Progenitor cell of endocrine pancreas (in vitro differentiated cells): ENCODE measurements around the gene ICAM4. TPM values are rescaled to one million over a fixed set of nuclear protein-coding genes. Genes with fewer than 3 reads are reported as not detected.
A peak's percentile ranks its signal among the peaks of the same experiment; 100 is the strongest.

Experiments used
- DNase-seq: peaks from one replicate; pipeline ENCODE4 v3.0.0; 2021; ENCODE audit warnings: low spot score; ENCODE audit not compliant: unreplicated experiment
- H3K27ac Mint-ChIP-seq: 2 replicates; pipeline ENCODE4 v1.8.0; 2021; ENCODE audit warnings: mild to moderate bottlenecking, moderate library complexity, mixed read lengths
- H3K27me3 Mint-ChIP-seq: 2 replicates; pipeline ENCODE4 v1.8.0; 2021; ENCODE audit warnings: mixed read lengths
- H3K36me3 Mint-ChIP-seq: 2 replicates; pipeline ENCODE4 v1.8.0; 2022; ENCODE audit warnings: mixed read lengths; ENCODE audit not compliant: insufficient read depth
- H3K4me1 Mint-ChIP-seq: 2 replicates; pipeline ENCODE4 v1.8.0; 2021; ENCODE audit warnings: low read depth, mixed read lengths
- H3K4me3 Mint-ChIP-seq: 2 replicates; pipeline ENCODE4 v1.8.0; 2021; ENCODE audit warnings: low read depth, mild to moderate bottlenecking, moderate library complexity, mixed read lengths
- H3K9me3 Mint-ChIP-seq: 2 replicates; pipeline ENCODE4 v1.8.0; 2021; ENCODE audit warnings: low read depth, mixed read lengths
- CTCF ChIP-seq: fragments of 200-600 bp; sonication (generic); IDR thresholded peaks from one replicate; pipeline ENCODE4 v1.5.0; 2021; ENCODE audit warnings: antibody characterized with exemption, mild to moderate bottlenecking; ENCODE audit not compliant: unreplicated experiment
- total RNA-seq: library from RNA; stranded (reverse); gene quantifications from 2 replicates; pipeline ENCODE4 v1.2.1, GENCODE V29; 2021

Gene ICAM4
- total RNA-seq, 1 donor from 2014 or later = not detected

GRCh38 chr19:10329555-10329954 lies 42.8 kb downstream of the ICAM4 start:
- H3K36me3 Mint-ChIP-seq = no peaks in the 10 kb centered on the region
- no peak overlapping the region for H3K27ac Mint-ChIP-seq
- no peaks in the 10 kb centered on the region for H3K9me3 Mint-ChIP-seq
- peaks cover 12% of the 10 kb centered on the region for H3K4me1 Mint-ChIP-seq
- DNase-seq = no peak
- H3K4me3 Mint-ChIP-seq = no peak overlapping the region
- no peaks in the 10 kb centered on the region for H3K27me3 Mint-ChIP-seq
- TF ChIP-seq CTCF = no peak

DNA sequence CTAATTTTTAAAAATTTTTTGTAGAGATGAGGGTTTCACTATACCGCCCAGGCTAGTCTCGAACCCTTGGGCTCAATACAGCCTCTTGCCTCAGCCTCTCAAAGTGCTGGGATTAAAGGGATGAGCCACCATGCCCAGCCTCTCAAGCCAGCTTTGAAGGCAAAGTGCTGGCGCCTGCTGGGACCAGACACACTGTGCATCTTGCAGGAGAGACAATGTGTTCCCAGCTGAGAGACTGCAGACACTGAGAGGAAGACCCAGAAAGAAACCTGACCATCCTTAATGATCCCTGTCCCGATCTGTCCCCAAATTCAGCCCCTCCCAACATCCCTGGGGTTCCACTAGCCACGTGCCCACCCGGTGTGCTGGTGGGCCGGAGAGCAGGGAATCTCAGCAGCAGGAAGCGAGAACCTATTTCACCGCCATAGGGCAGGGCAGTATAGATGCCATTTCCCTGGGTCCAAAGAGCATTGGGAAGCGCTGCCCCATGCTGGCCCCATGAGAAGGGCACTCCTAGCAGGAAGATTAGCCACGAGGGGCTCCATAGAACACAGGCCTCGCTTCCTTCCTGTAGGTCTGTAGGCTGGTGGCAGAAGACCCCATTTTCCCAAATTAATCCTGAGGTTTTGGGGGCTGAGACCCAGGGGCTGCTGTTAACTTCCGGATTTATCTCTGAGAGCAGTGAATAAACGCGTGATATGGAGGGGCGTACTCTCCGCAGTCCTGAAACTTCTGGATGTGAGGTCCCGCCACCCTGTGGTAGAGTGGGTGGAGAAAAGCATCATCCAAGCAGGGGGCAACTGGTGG lies 45.6 kb downstream of the ICAM4 start:
- H3K27ac Mint-ChIP-seq = peak overlapping the region; percentile 96
- no peak for TF ChIP-seq CTCF
- peaks cover 12% of the 10 kb centered on the region for H3K4me1 Mint-ChIP-seq
- H3K36me3 Mint-ChIP-seq = no peaks in the 10 kb centered on the region
- H3K27me3 Mint-ChIP-seq = no peaks in the 10 kb centered on the region
- peak overlapping the region; percentile 96 for H3K4me3 Mint-ChIP-seq
- DNase-seq = no peak
- no peaks in the 10 kb centered on the region for H3K9me3 Mint-ChIP-seq

DNA sequence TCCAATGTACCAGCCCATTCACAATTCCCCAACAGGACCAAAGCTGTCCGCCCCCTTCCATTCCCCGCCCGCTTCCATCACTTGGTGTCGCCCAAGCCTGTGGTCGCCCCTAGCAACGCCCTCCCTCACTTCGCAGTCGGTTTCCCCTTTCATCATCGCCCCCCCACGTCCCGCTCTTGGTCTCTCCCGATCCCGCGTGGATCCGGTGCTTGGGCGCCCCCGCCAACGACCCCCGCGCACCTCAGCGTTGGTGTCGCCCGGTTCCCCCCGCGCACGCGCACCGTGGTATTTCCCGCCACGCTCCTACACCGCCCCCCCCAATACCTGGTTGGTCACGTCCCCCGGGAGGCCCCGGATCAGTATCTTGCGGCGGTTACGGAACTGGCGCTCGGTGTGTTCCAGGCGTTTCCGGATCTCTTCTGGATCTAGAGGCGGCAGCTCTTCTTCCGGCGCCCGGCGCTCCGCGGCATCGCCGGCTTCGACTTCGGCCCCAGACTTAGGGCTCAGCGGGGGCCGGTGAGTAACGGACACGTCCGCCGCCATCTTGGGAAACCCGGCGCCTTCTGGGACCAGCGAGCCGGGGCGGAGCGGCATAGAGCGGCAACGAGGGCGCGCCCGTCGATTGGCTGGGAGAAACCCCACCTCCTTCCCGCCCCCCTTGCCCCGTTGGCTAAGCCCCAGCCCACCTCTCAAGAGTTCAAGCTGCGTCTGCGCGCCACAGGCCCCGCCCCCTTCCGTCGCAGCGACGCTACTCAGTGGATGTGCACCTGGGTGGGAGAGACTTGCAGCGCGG lies 46.4 kb downstream of the ICAM4 start, which contains the start of gene RAVER1:
Gene RAVER1, minus strand, starts transcription at position 565 of the 793 bp plus-strand sequence. Its CDS starts 22 bp downstream, at position 543.
- Mint-ChIP-seq H3K27ac (peak within 1 kb of the TSS; percentile 96), H3K36me3 (no peaks in the 10 kb centered on the region), H3K27me3 (no peaks in the 10 kb centered on the region), H3K9me3 (no peaks in the 10 kb centered on the region), H3K4me3 (peak within 1 kb of the TSS; percentile 96), H3K4me1 (peaks cover 12% of the 10 kb centered on the region)
- TF ChIP-seq CTCF = no peak
- DNase-seq = peak; percentile 94

GRCh38 chr19:10333758-10334587 lies 47.2 kb downstream of the ICAM4 start:
- Mint-ChIP-seq H3K4me3 (peak overlapping the region; percentile 96), H3K36me3 (no peaks in the 10 kb centered on the region), H3K4me1 (peaks cover 12% of the 10 kb centered on the region), H3K27ac (peak overlapping the region; percentile 90), H3K9me3 (no peaks in the 10 kb centered on the region), H3K27me3 (peaks cover 6% of the 10 kb centered on the region)
- no peak for TF ChIP-seq CTCF
- DNase-seq = no peak
